Keratinocyte (primary cell): ENCODE results near the gene OLIG2. TPM values are rescaled to one million over a fixed set of nuclear protein-coding genes. Genes with fewer than 3 reads are reported as not detected.

ENCODE experiments used
- DNase-seq: peaks from one replicate; pipeline ENCODE4 v3.0.0-alpha.2; 2011; ENCODE audit warnings: low read depth, missing footprints, low spot score
- FAIRE-seq: peaks from 2 replicates; lab custom pipeline; 2011; peaks lifted over from hg19 to GRCh38; lab: Jason Lieb, UNC
- H2AFZ ChIP-seq: 2 replicates; pipeline ENCODE4 v1.6.0; 2012; ENCODE audit warnings: low read length, control low read depth, inconsistent platforms; ENCODE audit not compliant: control insufficient read depth
- H3K27ac ChIP-seq: 2 replicates; pipeline ENCODE4 v1.5.1; 2011; ENCODE audit warnings: low read length; ENCODE audit not compliant: control insufficient read depth, insufficient read depth
- H3K27me3 ChIP-seq: 3 replicates; pipeline ENCODE4 v1.6.0; 2011; ENCODE audit warnings: low read length; ENCODE audit not compliant: control insufficient read depth, insufficient read depth; ENCODE audit errors: extremely low read depth
- H3K36me3 ChIP-seq, 2 experiments: 2 replicates in 1 of 2; 3 replicates in 1 of 2; pipeline ENCODE4 v1.5.1; 2011; ENCODE audit warnings: low read length in 2 of 2, mild to moderate bottlenecking in 1 of 2; ENCODE audit not compliant: control insufficient read depth in 2 of 2, insufficient read depth in 2 of 2; ENCODE audit errors: extremely low read depth in 1 of 2
- H3K4me1 ChIP-seq: 3 replicates; pipeline ENCODE4 v1.5.1; 2011; ENCODE audit warnings: low read length; ENCODE audit not compliant: control insufficient read depth, insufficient read depth; ENCODE audit errors: extremely low read depth
- H3K4me2 ChIP-seq: 3 replicates; pipeline ENCODE4 v1.6.0; 2011; ENCODE audit warnings: low read depth, low read length; ENCODE audit not compliant: control insufficient read depth, insufficient read depth; ENCODE audit errors: extremely low read depth
- H3K4me3 ChIP-seq, 3 experiments: fragments of 200-600 bp in 1 of 3; sonication (generic) in 1 of 3; 2 replicates in 2 of 3; 3 replicates in 1 of 3; pipeline ENCODE4 v1.5.1; 2011 to 2016; ENCODE audit warnings: low read length in 3 of 3, mild to moderate bottlenecking in 3 of 3, control low read depth in 2 of 3, inconsistent platforms in 1 of 3, low read depth in 1 of 3, mixed read lengths in 1 of 3, mixed run types in 1 of 3, moderate library complexity in 1 of 3; ENCODE audit not compliant: control insufficient read depth in 2 of 3, insufficient read depth in 2 of 3; ENCODE audit errors: extremely low read depth in 1 of 3
- H3K79me2 ChIP-seq: 2 replicates; pipeline ENCODE4 v1.6.0; 2012; ENCODE audit warnings: low read length; ENCODE audit not compliant: control insufficient read depth, insufficient read depth
- H3K9ac ChIP-seq: 3 replicates; pipeline ENCODE4 v1.6.0; 2011; ENCODE audit warnings: low read length; ENCODE audit not compliant: control insufficient read depth, insufficient read depth; ENCODE audit errors: extremely low read depth
- H3K9me1 ChIP-seq: 3 replicates; pipeline ENCODE4 v1.6.0; 2011; ENCODE audit warnings: low read length; ENCODE audit not compliant: control insufficient read depth, insufficient read depth; ENCODE audit errors: extremely low read depth
- H3K9me3 ChIP-seq: 2 replicates; pipeline ENCODE4 v1.5.1; 2012; ENCODE audit warnings: low read depth, low read length; ENCODE audit not compliant: control insufficient read depth
- H4K20me1 ChIP-seq: 3 replicates; pipeline ENCODE4 v1.6.0; 2011; ENCODE audit warnings: low read length; ENCODE audit not compliant: control insufficient read depth, insufficient read depth; ENCODE audit errors: extremely low read depth
- EZH2 ChIP-seq: IDR thresholded peaks from one replicate; pipeline ENCODE4 v1.6.1; 2012; ENCODE audit warnings: inconsistent platforms, mild to moderate bottlenecking, low read length, moderate library complexity
- dilution Hi-C: fragments of 300-500 bp; cut with MboI; formaldehyde crosslinking; loops from one replicate; pipeline ENCODE4 v1.7.0; 2020; ENCODE audit warnings: low sequenced_read_pairs; ENCODE audit not compliant: extremely low pct_ligation_motif_present
- polyA plus RNA-seq, 5 experiments: library from polyadenylated mRNA; depleted of rRNA in 3 of 5; stranded (reverse) in 3 of 5; stranded (forward) in 1 of 5; unstranded in 1 of 5; fragments of >200 nt; gene quantifications; 1 replicate in 1 of 5; 2 replicates in 3 of 5; 3 replicates in 1 of 5; pipeline versions ENCODE4 v1.2.1 to v1.2.3, GENCODE V29; 2011 to 2012; ENCODE audit warnings: missing spikeins in 2 of 5, low read depth in 1 of 5, low replicate concordance in 1 of 5
- TF ChIP-seq, protein P1 (sequence below), 3 experiments: IDR thresholded peaks in 1 of 3; conservative IDR thresholded peaks in 1 of 3; optimal IDR thresholded peaks in 1 of 3; 2 replicates in 2 of 3; 3 replicates in 1 of 3; pipeline versions ENCODE3 to v1.5.1; 2011; ENCODE audit warnings: low read length in 3 of 3, mild to moderate bottlenecking in 3 of 3, moderate library complexity in 2 of 3, control low read depth in 1 of 3, inconsistent platforms in 1 of 3; ENCODE audit not compliant: insufficient read depth in 2 of 3; ENCODE audit errors: extremely low read depth in 1 of 3

OLIG2 gene
- polyA plus RNA-seq, 1 donor (not counting 4 experiments of a cell fraction or from before 2014, with no cell fraction given): not detected

DNA sequence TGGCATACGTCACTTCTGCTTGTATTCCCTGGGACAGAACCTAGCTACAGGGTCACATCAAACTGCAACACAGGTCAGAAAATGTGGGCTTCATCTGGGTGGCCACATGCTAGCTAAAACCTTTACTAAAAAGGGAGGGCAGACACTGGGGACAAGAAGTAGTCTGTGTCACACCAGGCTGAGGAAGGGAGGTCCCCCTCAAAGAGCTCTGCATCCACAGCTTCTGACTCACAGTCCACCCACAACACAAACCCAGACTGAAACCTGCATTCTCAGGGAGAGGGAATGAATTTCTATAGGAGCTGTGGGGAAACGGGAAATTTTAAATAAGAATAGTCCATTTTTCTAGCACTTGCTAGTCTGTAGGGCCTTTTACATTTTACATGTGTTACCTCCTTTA, 16.2 kb downstream of the OLIG2 start:
- Histone ChIP-seq H2AFZ (no peak overlapping the region), H3K4me3 (no peak overlapping the region), H3K27ac (no peak overlapping the region), H3K9me3 (no peaks in the 10 kb centered on the region), H3K9ac (no peak overlapping the region), H3K27me3 (peaks cover 7% of the 10 kb centered on the region), H3K4me2 (no peak overlapping the region), H3K79me2 (no peaks in the 10 kb centered on the region), H3K9me1 (no peaks in the 10 kb centered on the region), H3K4me1 (peaks cover 8% of the 10 kb centered on the region), H4K20me1 (no peaks in the 10 kb centered on the region), H3K36me3 (no peaks in the 10 kb centered on the region)
- FAIRE-seq: no peak
- TF ChIP-seq, protein P1, sequence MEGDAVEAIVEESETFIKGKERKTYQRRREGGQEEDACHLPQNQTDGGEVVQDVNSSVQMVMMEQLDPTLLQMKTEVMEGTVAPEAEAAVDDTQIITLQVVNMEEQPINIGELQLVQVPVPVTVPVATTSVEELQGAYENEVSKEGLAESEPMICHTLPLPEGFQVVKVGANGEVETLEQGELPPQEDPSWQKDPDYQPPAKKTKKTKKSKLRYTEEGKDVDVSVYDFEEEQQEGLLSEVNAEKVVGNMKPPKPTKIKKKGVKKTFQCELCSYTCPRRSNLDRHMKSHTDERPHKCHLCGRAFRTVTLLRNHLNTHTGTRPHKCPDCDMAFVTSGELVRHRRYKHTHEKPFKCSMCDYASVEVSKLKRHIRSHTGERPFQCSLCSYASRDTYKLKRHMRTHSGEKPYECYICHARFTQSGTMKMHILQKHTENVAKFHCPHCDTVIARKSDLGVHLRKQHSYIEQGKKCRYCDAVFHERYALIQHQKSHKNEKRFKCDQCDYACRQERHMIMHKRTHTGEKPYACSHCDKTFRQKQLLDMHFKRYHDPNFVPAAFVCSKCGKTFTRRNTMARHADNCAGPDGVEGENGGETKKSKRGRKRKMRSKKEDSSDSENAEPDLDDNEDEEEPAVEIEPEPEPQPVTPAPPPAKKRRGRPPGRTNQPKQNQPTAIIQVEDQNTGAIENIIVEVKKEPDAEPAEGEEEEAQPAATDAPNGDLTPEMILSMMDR (optimal IDR thresholded peaks at IDR 0.05 in 1 of 3, IDR thresholded peaks at IDR 0.05 in 1 of 3, conservative IDR thresholded peaks at IDR 0.05 in 1 of 3; ENCODE audit: extremely low read depth in 1 of 3, insufficient read depth in 2 of 3, low read length in 3 of 3): no peak
- TF ChIP-seq EZH2: no peak
- dilution Hi-C loops: no loop called here
- DNase-seq: no peak

DNA sequence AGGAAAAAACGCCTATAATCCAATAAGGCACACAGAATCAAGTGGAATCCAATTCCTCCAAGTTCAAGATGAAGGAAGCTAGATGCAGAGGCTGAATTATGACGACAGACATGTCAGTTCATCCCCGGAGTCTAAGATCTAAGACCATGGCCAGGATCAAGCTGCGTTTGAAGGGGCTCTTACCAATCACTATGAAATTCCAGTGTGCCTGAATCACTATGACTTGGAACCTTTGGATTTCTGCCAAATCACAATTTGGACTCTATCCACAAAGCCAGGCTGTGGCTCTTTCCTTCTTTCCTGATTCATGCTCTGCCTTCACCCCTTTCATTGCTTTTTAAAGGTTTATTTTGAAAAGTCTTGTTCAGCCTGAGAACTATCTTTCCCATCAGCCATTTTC, 17.1 kb downstream of the OLIG2 start:
- no peaks in the 10 kb centered on the region for H4K20me1 ChIP-seq
- H2AFZ ChIP-seq: no peak overlapping the region
- H3K36me3 ChIP-seq: no peaks in the 10 kb centered on the region
- dilution Hi-C loops: no loop called here
- H3K9ac ChIP-seq: no peak overlapping the region
- H3K9me1 ChIP-seq: no peaks in the 10 kb centered on the region
- no peak overlapping the region for H3K27ac ChIP-seq
- H3K4me3 ChIP-seq: no peak overlapping the region
- no peaks in the 10 kb centered on the region for H3K79me2 ChIP-seq
- FAIRE-seq (no peak), DNase-seq (no peak)
- H3K9me3 ChIP-seq: no peaks in the 10 kb centered on the region
- peaks cover 8% of the 10 kb centered on the region for H3K4me1 ChIP-seq
- TF ChIP-seq, protein P1 (optimal IDR thresholded peaks at IDR 0.05 in 1 of 3, IDR thresholded peaks at IDR 0.05 in 1 of 3, conservative IDR thresholded peaks at IDR 0.05 in 1 of 3; ENCODE audit: extremely low read depth in 1 of 3, insufficient read depth in 2 of 3, low read length in 3 of 3): no peak
- TF ChIP-seq EZH2: no peak
- H3K4me2 ChIP-seq: no peak overlapping the region
- peaks cover 9% of the 10 kb centered on the region for H3K27me3 ChIP-seq
